Mesothelial cell of epicardium (in vitro differentiated cells): Measurements from ENCODE around the gene RBM6. TPM values are rescaled to one million over a fixed set of nuclear protein-coding genes. Genes with fewer than 3 reads are reported as not detected.
"Not testable (repeated sequence)": the region's sequence is repeated elsewhere in the genome, so short reads cannot be mapped to it uniquely, and the experiment has no call there.

Experiments
- DNase-seq, 2 experiments: peaks; one replicate each; pipeline ENCODE4 v3.0.0; 2021; ENCODE audit warnings: low spot score in 2 of 2; ENCODE audit not compliant: unreplicated experiment in 2 of 2
- H3K27ac Mint-ChIP-seq: 2 replicates; pipeline ENCODE4 v1.8.0; 2021; ENCODE audit warnings: mixed read lengths
- H3K27me3 Mint-ChIP-seq: 2 replicates; pipeline ENCODE4 v1.8.0; 2021; ENCODE audit warnings: low read depth, mixed read lengths
- H3K36me3 Mint-ChIP-seq: 2 replicates; pipeline ENCODE4 v1.8.0; 2021; ENCODE audit warnings: mixed read lengths
- H3K4me1 Mint-ChIP-seq: 2 replicates; pipeline ENCODE4 v1.8.0; 2021; ENCODE audit warnings: mixed read lengths
- H3K4me3 Mint-ChIP-seq: 2 replicates; pipeline ENCODE4 v1.8.0; 2021; ENCODE audit warnings: mild to moderate bottlenecking, moderate library complexity, mixed read lengths
- H3K9me3 Mint-ChIP-seq: 2 replicates; pipeline ENCODE4 v1.8.0; 2021; ENCODE audit warnings: mixed read lengths
- CTCF ChIP-seq: fragments of 200-600 bp; sonication (generic); IDR thresholded peaks from one replicate; pipeline ENCODE4 v1.5.0; 2021; ENCODE audit warnings: antibody characterized with exemption; ENCODE audit not compliant: unreplicated experiment
- total RNA-seq: library from RNA; stranded (reverse); gene quantifications from 3 replicates; pipeline ENCODE4 v1.2.1, GENCODE V29; 2021

Gene RBM6
- total RNA-seq, 1 donor from 2014 or later: 162 TPM

GRCh38 chr3:50057756-50058155 lies 117.8 kb downstream of the RBM6 start:
- TF ChIP-seq CTCF: no peak
- Mint-ChIP-seq H3K9me3 (no peaks in the 10 kb centered on the region), H3K27ac (no peak overlapping the region), H3K4me3 (no peak overlapping the region), H3K4me1 (no peaks in the 10 kb centered on the region), H3K36me3 (peaks cover 62% of the 10 kb centered on the region), H3K27me3 (no peaks in the 10 kb centered on the region)
- DNase-seq: no peak

GRCh38 chr3:50068134-50068533 lies 128.2 kb downstream of the RBM6 start:
- H3K9me3 Mint-ChIP-seq: no peaks in the 10 kb centered on the region
- no peak overlapping the region for H3K27ac Mint-ChIP-seq
- H3K4me3 Mint-ChIP-seq: no peak overlapping the region
- TF ChIP-seq CTCF: no peak
- peaks cover 52% of the 10 kb centered on the region for H3K36me3 Mint-ChIP-seq
- no peaks in the 10 kb centered on the region for H3K27me3 Mint-ChIP-seq
- no peaks in the 10 kb centered on the region for H3K4me1 Mint-ChIP-seq
- no peak for DNase-seq

GRCh38 chr3:50078091-50078490 lies 138.1 kb downstream of the RBM6 start:
- Mint-ChIP-seq H3K4me1 (no peaks in the 10 kb centered on the region), H3K9me3 (no peaks in the 10 kb centered on the region), H3K27me3 (no peaks in the 10 kb centered on the region), H3K36me3 (peaks cover 35% of the 10 kb centered on the region), H3K27ac (peak overlapping the region; percentile 18), H3K4me3 (no peak overlapping the region)
- no peak for TF ChIP-seq CTCF
- DNase-seq: no peak

- no peak for TF ChIP-seq CTCF
- no peak for DNase-seq
- no peak overlapping the region for H3K4me3 Mint-ChIP-seq
- H3K4me1 Mint-ChIP-seq: no peaks in the 10 kb centered on the region
- no peaks in the 10 kb centered on the region for H3K27me3 Mint-ChIP-seq
- H3K9me3 Mint-ChIP-seq: no peaks in the 10 kb centered on the region
- peaks cover 33% of the 10 kb centered on the region for H3K36me3 Mint-ChIP-seq
- peak overlapping the region; percentile 3 for H3K27ac Mint-ChIP-seq
Observed at GRCh38 chr3:50078622-50079021, 138.7 kb downstream of the RBM6 start.

- not testable (repeated sequence) for H3K4me3 Mint-ChIP-seq, H3K4me1 Mint-ChIP-seq, H3K27me3 Mint-ChIP-seq, H3K9me3 Mint-ChIP-seq, H3K36me3 Mint-ChIP-seq, DNase-seq, H3K27ac Mint-ChIP-seq
Observed at GRCh38 chr3:50084951-50085350, 145.0 kb downstream of the RBM6 start.

GRCh38 chr3:50088725-50089608 lies 149.0 kb downstream of the RBM6 start, which contains the start of gene RBM5:
RBM5 (plus strand) TSS chr3:50088919; CDS start chr3:50090435, 1,516 bp downstream.
- no peaks in the 10 kb centered on the region for H3K27me3 Mint-ChIP-seq
- peak; percentile 77 to 87 for DNase-seq
- H3K9me3 Mint-ChIP-seq: peaks cover 5% of the 10 kb centered on the region
- H3K4me1 Mint-ChIP-seq: peaks cover 15% of the 10 kb centered on the region
- H3K27ac Mint-ChIP-seq: peak within 1 kb of the TSS; percentile 98
- H3K4me3 Mint-ChIP-seq: peak within 1 kb of the TSS; percentile 99
- peaks cover 23% of the 10 kb centered on the region for H3K36me3 Mint-ChIP-seq
- no peak for TF ChIP-seq CTCF
